RPMI7951 (cell line): ENCODE measurements around the gene VPS52. TPM values are rescaled to one million over a fixed set of nuclear protein-coding genes. Genes with fewer than 3 reads are reported as not detected.
"Not testable (repeated sequence)": the region's sequence is repeated elsewhere in the genome, so short reads cannot be mapped to it uniquely, and the experiment has no call there.

Experiments
- DNase-seq: peaks from one replicate; pipeline ENCODE4 v3.0.0-alpha.2; 2012; ENCODE audit warnings: low read depth
- total RNA-seq: library from RNA; depleted of rRNA; stranded (reverse); fragments of >200 nt; shearing (Covaris generic); gene quantifications from 2 replicates; pipeline ENCODE4 v1.2.3, GENCODE V29; 2014

VPS52 gene
- total RNA-seq, 1 experiment from 2014 or later = 43.1 TPM

DNA sequence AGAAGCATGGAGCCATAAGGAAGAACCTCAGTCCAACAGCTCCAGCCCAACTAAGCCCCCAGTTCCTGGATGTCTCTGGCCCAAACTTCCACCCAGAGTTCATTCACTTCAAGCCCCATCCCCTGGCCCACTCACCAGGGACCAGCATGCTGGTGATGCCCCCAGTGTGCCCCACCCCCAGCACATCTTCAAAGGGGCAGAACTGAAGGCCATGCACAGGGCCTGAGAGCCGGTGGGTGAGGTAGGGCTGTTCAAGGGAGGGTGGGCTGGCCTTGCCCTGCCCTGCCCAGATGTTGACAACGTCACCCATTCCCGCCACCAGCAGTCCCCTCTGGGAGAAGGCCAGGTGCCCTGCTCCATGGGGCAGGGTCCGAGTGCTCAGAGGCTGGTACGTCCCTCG, 8.9 kb upstream of the VPS52 start:
- no peak for DNase-seq

DNA sequence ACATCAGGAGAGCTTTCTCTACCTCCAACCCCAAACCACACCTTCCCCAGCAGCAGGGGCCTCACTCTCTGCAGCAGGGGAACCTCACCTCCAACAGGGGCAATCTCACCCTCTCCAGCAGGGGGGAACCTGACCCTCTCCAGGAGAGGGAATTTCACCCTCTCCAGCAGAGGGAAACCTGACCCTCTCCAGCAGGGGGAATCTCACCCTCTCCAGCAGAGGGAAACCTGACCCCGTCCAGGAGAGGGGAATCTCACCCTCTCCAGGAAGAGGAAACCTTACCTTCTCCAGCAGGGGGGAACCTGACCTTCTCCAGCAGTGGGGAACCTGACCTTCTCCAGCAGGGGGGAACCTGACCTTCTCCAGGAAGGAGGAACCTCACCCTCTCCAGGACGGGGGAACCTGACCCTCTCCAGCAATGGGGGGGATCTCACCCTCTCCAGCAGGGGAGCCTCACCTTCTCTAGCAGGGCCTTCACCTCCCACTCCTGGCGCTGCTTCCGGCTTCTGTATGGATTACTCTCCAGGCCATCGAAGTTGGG, 8.4 kb upstream of the VPS52 start:
- peak; percentile 46 for DNase-seq

DNA sequence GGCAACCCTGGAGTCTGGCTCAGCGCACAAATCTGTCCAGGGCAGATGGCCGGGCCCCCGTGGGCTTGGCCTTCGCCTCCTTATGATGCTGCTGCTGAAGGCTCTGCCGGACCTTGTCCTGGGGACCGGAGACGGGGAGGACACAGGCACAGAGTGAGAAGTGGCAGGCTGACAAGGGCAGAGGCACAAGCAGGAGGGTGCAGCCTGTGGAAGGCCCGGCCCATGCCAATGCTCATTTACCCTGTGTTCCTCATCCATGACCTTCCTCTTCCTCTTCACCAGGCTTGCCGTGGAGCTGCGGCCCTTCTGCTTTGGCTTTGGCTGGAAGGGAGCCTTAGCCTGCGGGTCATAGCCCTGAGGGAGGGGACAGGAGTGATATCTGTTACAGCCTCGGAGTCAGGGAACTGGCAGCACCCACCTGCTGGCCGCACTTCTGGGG, 7.6 kb upstream of the VPS52 start:
- DNase-seq = no peak

DNA sequence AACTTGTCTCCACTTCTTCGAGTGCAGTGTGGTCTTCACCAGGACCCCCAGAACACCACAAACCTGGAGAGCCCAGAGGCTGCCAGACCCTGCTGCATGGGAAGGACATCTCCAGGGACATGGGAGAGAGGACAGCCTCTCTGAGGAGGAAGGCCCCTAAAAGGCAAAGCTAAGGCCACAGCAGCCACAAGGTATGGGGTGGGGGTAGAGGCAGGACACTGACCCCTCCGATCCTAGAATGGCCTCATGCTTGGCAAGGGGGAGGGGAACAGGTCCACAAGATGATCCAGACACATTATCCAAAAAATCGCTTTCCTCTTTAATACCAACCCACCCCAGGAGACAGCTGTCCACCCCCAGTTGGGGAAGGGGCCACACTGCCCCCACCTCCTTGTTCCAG, 7.1 kb upstream of the VPS52 start:
- no peak for DNase-seq

DNA sequence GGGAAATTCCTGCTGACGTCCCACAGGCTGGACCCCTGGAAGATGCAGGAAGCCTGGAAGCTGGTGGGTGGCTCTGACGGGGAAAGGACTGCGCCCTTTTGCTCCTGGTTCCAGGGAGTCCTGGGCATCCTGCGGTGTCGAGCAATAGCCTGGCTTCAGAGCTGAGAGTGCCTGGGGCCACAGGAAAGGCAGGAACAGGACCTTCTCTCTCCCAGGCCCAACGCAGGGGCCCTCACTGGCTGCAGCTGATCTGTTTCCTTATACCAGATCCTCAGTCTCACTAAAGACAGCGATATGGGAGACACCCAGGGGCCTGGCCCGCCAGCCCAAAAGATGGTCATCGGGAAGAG, 6.7 kb upstream of the VPS52 start:
- peak; percentile 15 for DNase-seq

DNA sequence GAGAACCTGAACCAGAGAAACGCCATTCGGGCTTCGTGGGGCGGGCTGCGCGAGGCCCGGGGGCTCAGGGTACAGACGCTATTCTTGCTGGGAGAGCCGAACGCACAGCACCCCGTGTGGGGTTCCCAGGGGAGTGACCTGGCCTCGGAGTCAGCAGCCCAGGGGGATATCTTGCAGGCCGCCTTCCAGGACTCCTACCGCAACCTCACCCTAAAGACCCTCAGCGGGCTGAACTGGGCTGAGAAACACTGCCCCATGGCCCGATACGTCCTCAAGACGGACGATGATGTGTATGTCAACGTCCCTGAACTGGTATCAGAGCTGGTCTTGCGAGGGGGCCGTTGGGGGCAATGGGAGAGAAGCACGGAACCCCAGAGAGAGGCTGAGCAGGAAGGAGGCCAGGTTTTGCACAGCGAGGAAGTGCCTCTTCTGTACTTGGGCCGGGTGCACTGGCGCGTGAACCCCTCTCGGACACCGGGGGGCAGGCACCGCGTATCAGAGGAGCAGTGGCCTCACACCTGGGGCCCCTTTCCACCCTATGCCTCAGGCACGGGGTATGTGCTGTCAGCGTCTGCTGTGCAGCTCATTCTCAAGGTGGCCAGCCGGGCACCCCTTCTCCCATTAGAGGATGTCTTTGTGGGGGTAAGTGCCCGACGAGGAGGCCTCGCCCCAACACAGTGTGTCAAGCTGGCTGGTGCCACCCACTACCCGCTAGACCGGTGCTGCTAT, 6.2 kb upstream of the VPS52 start:
- DNase-seq = peak; percentile 21

DNA sequence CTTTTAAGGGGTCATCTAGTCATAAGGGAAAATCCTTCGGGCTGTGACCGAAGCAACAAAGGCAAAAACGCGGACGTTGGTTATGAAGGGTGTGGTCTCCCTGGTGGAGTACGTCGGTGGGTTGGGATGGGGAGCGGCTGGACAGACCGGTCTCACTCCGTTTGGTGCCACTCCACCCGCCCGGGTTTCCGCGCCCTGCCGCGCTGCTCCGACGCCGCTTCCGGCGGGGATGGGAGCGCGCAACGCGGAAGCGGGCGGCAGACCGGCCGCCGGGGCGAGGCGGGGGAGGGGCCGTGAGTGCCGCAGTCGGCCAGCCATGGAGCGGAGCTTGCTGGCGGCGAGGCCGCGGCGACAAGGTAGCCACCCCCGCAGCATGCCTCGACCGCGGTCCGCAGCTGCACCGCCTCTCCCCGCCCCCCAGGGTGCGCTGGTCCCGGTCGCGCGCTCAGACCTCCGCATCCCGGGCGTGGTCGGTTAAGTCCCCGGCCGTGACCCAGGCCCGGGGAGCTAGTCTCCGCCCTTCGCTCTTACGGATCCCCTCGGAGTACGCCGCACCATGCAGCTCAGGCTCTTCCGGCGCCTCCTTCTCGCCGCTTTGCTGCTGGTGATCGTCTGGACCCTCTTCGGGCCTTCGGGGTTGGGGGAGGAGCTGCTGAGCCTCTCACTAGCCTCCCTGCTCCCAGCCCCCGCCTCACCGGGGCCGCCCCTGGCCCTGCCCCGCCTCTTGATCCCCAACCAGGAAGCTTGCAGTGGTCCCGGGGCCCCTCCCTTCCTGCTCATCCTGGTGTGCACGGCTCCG, 5.4 kb upstream of the VPS52 start, which contains the start of gene B3GALT4:
TSS of gene B3GALT4 (plus strand) at position 260 of the 799 bp plus-strand sequence. CDS start at position 557, 297 bp downstream.
- DNase-seq = peak; percentile 67

DNA sequence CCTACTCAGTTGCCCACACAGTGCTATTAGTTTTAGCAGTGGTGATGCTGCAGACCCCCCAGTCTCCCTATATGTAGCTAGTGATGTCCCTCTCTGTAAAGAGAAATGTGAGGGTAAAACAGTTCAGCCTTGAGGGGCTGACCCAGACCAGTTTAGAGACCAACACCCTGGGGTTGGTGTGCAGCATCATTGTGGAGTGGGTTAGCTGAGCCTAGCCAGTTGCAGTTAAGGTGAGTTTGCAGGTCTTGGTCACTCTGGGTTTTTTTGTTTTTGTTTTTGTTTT, 4.8 kb upstream of the VPS52 start:
- no peak for DNase-seq

DNA sequence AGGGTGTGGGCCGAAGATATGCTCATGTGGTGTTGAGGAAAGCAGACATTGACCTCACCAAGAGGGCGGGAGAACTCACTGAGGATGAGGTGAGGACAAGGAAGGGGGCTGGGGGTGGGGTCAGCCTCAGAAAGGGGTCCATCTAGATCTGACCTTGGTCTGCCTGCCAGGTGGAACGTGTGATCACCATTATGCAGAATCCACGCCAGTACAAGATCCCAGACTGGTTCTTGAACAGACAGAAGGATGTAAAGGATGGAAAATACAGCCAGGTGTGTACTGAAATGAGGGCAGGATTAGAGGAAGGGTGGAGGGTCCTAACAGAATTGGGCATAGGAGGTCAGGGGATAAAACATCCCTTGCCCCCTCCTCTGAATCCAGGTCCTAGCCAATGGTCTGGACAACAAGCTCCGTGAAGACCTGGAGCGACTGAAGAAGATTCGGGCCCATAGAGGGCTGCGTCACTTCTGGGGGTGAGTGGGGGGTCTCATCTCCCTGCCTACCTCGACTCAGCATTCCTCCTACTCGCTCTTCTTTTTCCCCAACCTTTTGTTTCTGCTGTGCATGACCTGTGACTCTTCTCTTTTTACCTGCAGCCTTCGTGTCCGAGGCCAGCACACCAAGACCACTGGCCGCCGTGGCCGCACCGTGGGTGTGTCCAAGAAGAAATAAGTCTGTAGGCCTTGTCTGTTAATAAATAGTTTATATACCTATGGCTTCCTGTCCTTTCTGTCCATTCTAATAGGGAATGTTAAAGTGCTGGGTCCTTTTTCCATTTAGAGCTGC, 4.3 kb upstream of the VPS52 start:
- not testable (repeated sequence) for DNase-seq

DNA sequence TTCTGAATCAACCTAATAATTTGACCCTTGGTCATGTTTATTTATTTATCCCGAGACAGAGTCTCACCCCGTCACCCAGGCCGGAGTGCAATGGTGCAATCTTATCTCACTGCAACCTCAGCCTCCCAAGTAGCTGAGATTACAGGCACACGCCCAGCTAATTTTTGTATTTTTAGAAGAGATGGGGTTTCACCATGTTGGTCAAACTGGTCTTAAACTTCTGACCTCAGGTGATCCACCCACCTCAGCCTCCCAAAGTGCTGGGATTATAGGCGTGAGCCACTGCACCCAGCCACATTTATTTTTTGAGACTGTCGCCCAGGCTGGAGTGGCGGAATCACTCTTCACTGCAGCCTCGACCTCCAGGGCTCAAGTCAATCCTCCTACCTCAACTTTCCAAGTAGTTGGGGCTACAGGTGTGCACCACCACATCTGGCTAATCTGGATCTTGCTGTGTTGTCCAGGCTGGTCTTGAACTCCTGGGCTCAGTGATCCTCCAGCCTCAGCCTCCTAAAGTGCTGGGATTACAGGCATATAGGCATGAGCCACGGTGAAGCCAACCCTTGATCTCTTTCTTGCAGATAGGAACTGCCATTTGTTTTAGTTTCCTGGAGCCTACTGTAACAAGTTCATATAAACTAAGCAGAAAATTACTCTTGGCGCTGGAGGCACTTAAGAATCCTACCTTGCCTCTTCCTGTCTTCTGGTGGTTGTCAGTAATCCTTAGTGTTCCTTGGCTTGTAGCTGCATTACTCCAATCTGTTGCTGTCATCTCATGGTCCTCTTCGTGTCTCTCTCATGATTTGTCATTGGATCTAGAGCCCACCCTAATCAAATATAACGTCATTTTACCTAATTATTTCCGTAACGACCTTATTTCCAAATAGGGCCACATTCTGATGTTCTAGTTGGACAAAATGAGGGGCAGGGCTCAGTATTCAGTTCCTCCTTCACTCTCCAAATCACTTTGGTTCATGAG, 2.5 kb upstream of the VPS52 start:
- DNase-seq = no peak

DNA sequence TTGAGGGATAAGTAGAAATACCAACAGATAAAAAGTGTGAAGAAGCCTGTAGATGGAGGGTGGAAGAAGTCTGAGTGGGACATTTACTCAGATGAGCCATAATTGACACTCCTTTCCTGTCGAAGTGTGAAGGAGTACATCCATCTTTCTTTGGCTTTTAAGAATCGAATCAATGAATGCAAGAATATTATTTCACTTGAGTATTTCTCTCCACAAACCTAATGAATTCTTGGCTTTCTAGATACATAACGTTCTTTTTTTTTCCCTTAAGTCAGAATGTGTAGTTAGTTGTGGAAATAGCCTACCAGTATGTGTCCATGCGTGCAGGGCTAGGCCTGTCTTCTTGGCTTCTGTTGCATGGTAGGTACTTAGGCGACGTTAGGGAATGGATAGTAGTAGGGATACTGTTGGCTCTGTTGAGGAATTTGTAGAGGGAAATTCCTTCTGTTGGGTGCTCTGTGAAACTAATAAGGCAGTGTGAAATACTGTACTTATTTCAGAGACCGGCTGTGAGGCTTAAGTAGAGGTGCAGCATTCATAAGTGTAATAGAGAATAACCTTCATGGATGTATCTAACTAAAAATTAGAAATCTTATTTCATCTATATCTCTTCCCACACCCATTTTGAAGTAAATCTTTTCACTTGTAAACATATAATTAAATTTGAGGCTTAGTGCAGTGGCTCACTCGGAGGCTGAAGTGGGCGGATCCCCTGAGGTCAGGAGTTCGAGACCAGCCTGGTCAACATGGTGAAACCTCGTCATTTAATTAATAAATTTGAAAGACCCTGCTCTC, 1.6 kb upstream of the VPS52 start:
- no peak for DNase-seq

DNA sequence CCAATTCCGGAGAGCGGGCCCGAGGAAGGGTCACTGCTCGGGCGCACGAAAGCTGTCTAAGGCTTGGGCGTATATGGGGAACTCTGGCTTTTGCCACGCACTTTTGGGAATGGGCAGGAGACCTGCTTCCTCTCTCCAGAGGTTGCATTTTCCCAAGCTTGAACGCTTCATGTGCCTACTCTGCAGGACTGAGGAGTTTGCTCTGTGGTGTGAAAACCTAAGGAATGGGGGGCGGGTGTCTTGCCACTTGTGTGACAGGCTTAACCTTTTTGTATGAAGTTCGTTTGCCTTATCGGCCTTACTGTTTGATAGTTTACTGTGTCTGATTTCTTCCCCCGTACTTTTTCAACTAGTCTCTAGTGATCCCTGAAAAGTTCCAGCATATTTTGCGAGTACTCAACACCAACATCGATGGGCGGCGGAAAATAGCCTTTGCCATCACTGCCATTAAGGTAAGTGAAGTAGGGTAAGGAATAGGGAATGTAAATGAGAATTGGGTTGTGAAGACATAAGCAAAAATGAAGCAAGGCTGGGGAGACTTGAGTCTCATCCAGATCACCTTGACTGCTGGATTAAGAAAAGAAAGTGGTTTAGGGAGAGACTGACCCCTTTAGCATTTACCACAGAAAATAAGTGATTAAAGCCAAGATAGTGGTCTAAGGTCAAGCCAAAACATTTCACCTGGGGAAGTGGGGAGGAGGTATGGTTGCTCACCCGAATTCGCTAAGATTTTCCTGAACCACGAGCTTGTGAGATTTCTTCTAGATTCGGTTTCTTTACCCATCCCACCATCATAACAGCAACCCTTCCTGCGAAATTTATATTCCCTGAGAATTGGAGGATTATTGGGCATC, 826 bp upstream of the VPS52 start:
- DNase-seq = no peak

DNA sequence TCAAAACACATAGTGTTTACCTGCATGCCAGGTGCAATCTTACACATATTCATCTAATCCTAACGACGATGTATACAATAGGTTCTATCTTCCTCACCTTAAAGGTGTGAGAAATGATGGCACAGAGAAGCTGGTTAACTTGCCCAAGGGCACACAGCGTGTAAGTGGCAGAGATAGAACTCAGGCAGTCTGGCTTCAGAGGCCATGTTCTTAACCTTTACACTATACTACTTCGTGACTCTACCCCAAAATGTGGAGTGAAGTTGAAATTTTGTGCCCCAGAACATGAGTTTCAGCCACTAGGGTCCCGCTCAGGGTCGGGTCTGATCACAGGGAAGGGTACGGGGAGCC, 584 bp downstream of the VPS52 start:
- no peak for DNase-seq

DNA sequence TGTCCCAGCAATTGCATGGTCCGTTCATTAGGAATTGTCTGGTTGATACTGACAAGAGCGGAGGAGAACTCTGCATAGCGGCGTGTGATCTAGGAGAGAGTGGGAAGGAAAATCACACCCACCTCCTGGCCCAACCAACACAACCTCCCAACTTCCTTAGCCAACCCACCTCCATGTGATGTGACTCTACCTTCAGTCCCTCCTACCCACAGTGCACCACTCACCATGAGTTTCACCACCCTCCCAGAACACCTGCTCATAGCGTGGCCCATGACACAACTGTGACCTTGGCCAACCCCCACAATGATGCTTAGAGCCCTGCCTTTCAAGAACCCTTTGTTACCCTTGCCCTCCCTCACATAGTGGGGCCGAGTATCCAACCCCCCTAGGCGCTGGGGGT, 7.7 kb downstream of the VPS52 start:
- DNase-seq = no peak

DNA sequence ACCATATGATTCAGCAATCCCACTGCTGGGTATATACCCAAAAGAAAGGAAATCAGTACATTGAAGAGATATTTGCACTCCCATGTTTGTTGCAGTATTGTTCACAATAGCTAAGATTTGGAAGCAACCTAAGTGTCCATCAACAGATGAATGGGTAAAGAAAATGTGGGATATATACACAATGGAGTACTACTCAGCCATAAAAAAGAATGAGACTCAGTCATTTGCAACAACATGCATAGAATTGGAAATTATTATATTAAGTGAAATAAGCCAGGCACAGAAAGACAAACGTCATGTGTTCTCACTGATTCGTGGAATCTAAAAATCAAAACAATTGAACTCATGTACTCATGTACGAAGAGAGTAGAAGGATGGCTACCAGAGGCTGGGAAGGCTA, 9.2 kb downstream of the VPS52 start:
- DNase-seq = not testable (repeated sequence)

DNA sequence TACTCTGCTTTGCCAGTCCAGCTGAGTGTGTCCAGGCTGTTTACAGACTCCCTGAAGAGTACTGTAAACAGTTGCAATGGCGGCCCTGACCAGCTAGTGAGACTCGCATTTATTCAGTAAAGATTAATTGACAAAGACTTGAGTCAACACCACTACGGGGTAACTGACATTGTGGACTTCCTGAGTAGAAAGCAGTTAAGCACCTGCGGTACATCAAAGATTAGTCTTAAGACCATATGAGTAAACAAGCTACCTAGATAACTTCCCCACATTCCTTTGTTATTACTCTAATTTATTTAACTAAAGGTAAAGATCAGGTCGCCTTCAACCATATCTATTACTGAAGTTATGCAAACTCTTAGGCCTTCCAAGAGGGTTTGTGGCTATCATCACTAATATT, 12.6 kb downstream of the VPS52 start:
- DNase-seq = no peak

DNA sequence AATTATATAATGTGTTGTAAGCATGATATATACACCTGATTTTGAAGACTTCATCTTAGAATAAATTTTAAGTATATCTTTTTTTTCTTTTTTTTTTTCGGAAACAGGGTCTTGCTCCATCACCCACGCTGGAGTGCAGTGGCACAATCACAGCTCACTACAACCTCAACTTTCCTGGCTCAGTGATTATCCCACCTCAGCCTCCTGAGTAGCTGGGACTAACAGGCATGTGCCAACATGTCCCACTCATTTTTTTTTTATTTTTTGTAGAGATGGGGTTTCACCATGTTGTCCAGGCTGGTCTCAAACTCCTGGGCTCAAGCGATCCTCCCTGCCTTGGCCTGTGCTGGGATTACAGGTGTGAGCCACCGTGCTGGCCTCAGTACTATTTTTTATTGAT, 17.1 kb downstream of the VPS52 start:
- DNase-seq = no peak

DNA sequence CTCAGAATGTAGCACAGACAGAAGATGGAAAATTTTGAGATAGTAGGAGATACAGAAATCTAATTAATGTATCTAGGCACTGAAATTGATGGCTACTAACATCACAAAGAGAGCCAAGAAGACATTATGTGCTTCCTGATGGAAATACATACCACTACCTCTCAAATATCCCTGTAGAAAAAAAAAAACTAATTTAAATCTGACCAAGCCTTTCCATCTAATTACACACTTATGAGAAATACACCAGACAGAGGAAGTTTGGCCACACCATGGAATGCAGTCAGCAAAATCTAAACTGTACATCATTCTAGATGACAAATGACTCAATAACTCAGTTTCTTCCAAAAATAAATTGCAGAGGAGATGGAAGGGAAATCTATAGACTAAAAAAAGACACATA, 18.9 kb downstream of the VPS52 start:
- peak; percentile 30 for DNase-seq

DNA sequence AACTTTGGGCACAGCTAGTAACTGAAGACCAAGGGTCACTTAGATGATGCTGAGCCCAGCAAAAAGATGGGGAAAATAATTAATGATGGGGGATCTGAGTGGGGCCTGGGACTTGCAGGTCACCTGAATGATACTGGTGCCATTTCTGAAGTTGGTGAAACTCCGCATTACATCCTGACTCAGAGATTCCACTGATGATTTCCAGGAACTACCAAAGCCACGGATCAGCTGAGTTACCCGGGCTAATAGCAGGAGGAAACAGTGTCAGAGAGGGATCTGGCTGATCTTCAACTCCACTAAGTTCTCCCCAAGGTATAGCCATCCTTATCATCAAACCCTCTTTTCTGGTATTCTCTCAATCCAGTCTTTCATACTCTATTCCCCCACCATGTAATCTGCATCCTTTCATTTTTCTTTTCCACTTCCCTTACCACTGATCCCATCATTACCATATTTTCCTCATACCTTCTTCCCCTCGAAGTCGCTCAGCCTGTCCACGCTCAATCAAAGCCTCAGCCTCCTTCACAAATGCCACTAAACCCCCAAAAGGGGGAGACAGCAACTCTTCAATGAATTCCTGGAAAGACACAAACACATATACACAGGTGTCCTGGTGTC, 20.2 kb downstream of the VPS52 start:
- DNase-seq = peak; percentile 18
